Uterus (tissue), 4 donors: ENCODE measurements around the gene FBXO47. TPM values are rescaled to one million over a fixed set of nuclear protein-coding genes. Genes with fewer than 3 reads are reported as not detected.
"Not testable (repeated sequence)": the region's sequence is repeated elsewhere in the genome, so short reads cannot be mapped to it uniquely, and the experiment has no call there.

Experiments
- DNase-seq, 2 donors: peaks; one replicate each; pipeline ENCODE4 v3.0.0-alpha.2; 2019 to 2020
- H3K27ac ChIP-seq, 2 donors: fragments of 200-600 bp; sonication (generic); 1 replicate in 1 of 2; 2 replicates in 1 of 2; pipeline ENCODE4 v1.5.1; 2016 to 2018
- H3K27me3 ChIP-seq, 2 donors: fragments of 200-600 bp; sonication (generic); one replicate each; pipeline ENCODE4 v1.5.1; 2018 to 2019; ENCODE audit warnings: control low read depth in 1 of 2
- H3K36me3 ChIP-seq, 2 donors: fragments of 200-600 bp; sonication (generic); one replicate each; pipeline ENCODE4 v1.5.1; 2019; ENCODE audit warnings: control low read depth in 1 of 2
- H3K4me1 ChIP-seq, 2 donors: fragments of 200-600 bp; sonication (generic); one replicate each; pipeline ENCODE4 v1.5.1; 2018 to 2019; ENCODE audit warnings: control low read depth in 1 of 2
- H3K4me3 ChIP-seq, 2 donors: fragments of 200-600 bp; sonication (generic); 1 replicate in 1 of 2; 2 replicates in 1 of 2; pipeline ENCODE4 v1.5.1; 2018 to 2019; ENCODE audit warnings: mild to moderate bottlenecking in 1 of 2
- H3K9me3 ChIP-seq, 2 donors: fragments of 200-600 bp; sonication (generic); one replicate each; pipeline ENCODE4 v1.5.1; 2019; ENCODE audit warnings: control low read depth in 1 of 2
- CTCF ChIP-seq, 4 experiments: fragments of 200-600 bp in 2 of 4; fragments of 450-650 bp in 2 of 4; sonication (generic) in 2 of 4; IDR thresholded peaks; one replicate each; pipeline ENCODE4 v1.5.1; 2016 to 2019; ENCODE audit warnings: antibody characterized with exemption in 4 of 4, mild to moderate bottlenecking in 2 of 4, moderate library complexity in 1 of 4
- POLR2A ChIP-seq, 2 donors: fragments of 450-650 bp; IDR thresholded peaks; one replicate each; pipeline ENCODE4 v1.6.1; 2016; ENCODE audit warnings: antibody characterized with exemption in 2 of 2, mild to moderate bottlenecking in 1 of 2, moderate library complexity in 1 of 2
- intact Hi-C: fragments of 100-400 bp; cut with DNase I; formaldehyde crosslinking; loops from one replicate; pipeline ENCODE4 v1.15.1; 2023; ENCODE audit warnings: low total_unique reads
- total RNA-seq, 4 donors: library from RNA; depleted of rRNA in 3 of 4; stranded (reverse); fragments of >200 nt in 3 of 4; gene quantifications; one replicate each; pipeline versions ENCODE4 v1.1.0 to v1.2.4, GENCODE V29; 2014 to 2023
- donor health status: DM: yes; HTN: yes; CAD: no.

The FBXO47 gene
- total RNA-seq, 4 donors from 2014 or later, result 0.14 TPM; not detected in 3

- Histone ChIP-seq H3K4me1 (no peaks in the 10 kb centered on the region), H3K36me3 (no peaks in the 10 kb centered on the region), H3K27ac (peak overlapping the region; percentile 60 to 75), H3K4me3 (no peak overlapping the region), H3K9me3 (no peaks in the 10 kb centered on the region), H3K27me3 (no peaks in the 10 kb centered on the region)
- DNase-seq, result peak in 1 of 2 donors; percentile 29
- intact Hi-C loops, result loop anchor here (10.0 kb wide), 1 partner anchor 264 kb away; no protein-coding TSS in a partner anchor
- no peak for TF ChIP-seq CTCF (IDR thresholded peaks at IDR 0.05)
- no peak for TF ChIP-seq POLR2A (IDR thresholded peaks at IDR 0.05)
Observed at GRCh38 chr17:38980490-38981217, 13.5 kb upstream of the FBXO47 start.

DNA sequence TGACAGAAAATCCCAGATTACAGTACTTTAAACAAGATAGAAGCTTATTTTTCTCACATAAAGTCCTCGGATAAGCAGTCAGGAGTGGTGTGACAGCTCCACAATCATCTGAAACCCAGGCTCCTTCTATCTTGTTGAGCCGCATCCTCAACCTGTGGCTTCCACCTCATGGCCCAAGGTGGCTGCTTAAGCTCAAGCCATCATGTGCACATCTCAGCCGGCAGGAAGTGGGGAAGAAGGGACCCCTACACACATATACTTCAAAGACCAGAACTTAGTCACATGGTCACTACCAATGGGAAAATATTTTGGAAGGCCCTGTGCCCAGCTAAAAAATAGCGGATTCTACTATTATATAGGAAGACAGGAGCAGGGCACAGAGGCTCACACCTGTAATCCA lies 11.0 kb upstream of the FBXO47 start:
- Histone ChIP-seq H3K9me3 (no peaks in the 10 kb centered on the region), H3K27ac (no peak overlapping the region), H3K27me3 (no peaks in the 10 kb centered on the region), H3K4me3 (no peak overlapping the region), H3K4me1 (no peaks in the 10 kb centered on the region), H3K36me3 (no peaks in the 10 kb centered on the region)
- no peak for DNase-seq
- intact Hi-C loops, result no loop called here
- TF ChIP-seq CTCF (IDR thresholded peaks at IDR 0.05) (no peak), POLR2A (IDR thresholded peaks at IDR 0.05) (no peak)

DNA sequence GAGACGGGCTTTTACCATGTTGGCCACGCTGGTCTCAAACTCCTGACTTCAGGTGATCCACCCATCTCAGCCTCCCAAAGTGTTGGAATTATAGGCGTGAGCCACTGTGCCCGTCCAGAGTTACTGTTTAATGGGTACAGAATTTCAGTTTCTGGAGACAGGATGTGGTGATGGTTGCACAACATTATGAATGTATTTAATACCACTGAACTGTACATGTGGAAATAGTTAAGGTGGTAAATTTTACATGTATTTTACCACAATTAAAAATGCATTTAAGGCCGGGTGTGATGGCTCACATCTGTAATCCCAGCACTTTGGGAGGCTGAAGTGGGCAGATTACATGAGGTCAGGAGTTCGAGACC lies 9.0 kb upstream of the FBXO47 start:
- intact Hi-C loops, H3K27me3 ChIP-seq, DNase-seq, H3K4me1 ChIP-seq, H3K9me3 ChIP-seq, H3K27ac ChIP-seq, H3K36me3 ChIP-seq, H3K4me3 ChIP-seq: not testable (repeated sequence)

DNA sequence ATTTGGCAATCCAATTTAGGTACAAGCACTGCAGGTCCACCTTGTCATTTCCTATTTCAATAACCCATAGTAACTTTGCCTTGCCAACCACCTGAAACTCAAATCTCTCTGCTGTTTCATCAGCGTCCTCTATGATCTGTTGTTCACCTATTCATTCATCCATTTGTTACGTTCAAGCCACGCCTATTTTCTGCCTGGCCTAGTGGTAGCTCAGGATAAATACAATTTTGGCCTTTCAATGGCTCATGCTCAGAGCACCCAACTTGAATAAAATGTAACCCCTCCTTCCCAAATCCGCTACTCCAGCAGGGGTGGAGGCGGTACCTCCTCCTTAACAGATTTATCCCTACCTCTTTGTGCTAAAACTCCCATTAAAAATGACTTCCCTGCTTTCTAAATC lies 3.6 kb upstream of the FBXO47 start:
- DNase-seq, result no peak
- H3K4me1 ChIP-seq, result no peaks in the 10 kb centered on the region
- intact Hi-C loops, result no loop called here
- H3K4me3 ChIP-seq, result no peak overlapping the region
- TF ChIP-seq CTCF (IDR thresholded peaks at IDR 0.05), result no peak
- no peak for TF ChIP-seq POLR2A (IDR thresholded peaks at IDR 0.05)
- H3K36me3 ChIP-seq, result no peaks in the 10 kb centered on the region
- no peak overlapping the region for H3K27ac ChIP-seq
- no peaks in the 10 kb centered on the region for H3K27me3 ChIP-seq
- H3K9me3 ChIP-seq, result no peaks in the 10 kb centered on the region

GRCh38 chr17:38970128-38970527 lies 2.9 kb upstream of the FBXO47 start:
- intact Hi-C loops, result no loop called here
- no peaks in the 10 kb centered on the region for H3K9me3 ChIP-seq
- H3K36me3 ChIP-seq, result no peaks in the 10 kb centered on the region
- TF ChIP-seq CTCF (IDR thresholded peaks at IDR 0.05) (no peak), POLR2A (IDR thresholded peaks at IDR 0.05) (no peak)
- H3K27ac ChIP-seq, result no peak overlapping the region
- H3K4me1 ChIP-seq, result no peaks in the 10 kb centered on the region
- no peak overlapping the region for H3K4me3 ChIP-seq
- H3K27me3 ChIP-seq, result no peaks in the 10 kb centered on the region
- no peak for DNase-seq

DNA sequence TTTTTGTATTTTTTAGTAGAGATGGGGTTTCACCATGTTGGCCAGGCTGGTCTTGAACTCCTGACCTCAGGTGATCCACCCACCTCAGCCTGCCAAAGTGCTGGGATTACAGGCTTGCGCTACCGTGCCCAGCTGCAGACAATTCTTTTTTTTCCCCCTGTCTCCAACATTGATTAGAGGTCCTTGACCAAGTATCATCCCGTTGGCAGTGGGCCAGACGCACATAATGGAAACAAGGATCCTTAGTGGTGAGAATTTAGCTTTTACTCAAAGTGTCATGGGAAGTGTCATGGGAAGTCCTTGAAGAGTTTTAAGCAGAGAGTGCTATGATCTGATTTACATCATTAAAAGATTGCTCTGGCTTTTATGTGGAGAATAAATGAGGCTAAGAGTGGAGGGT lies 2.1 kb upstream of the FBXO47 start:
- Histone ChIP-seq H3K4me3 (no peak overlapping the region), H3K27me3 (no peaks in the 10 kb centered on the region), H3K9me3 (no peaks in the 10 kb centered on the region), H3K4me1 (no peaks in the 10 kb centered on the region), H3K36me3 (no peaks in the 10 kb centered on the region), H3K27ac (no peak overlapping the region)
- intact Hi-C loops, result no loop called here
- DNase-seq, result no peak
- TF ChIP-seq POLR2A (IDR thresholded peaks at IDR 0.05), result no peak
- TF ChIP-seq CTCF (IDR thresholded peaks at IDR 0.05), result no peak
